D721Med (cell line): Measurements from ENCODE around the gene CCND3.

Source experiments
- DNase-seq: peaks from one replicate; pipeline ENCODE4 v3.0.0; 2011; ENCODE audit warnings: low spot score; ENCODE audit not compliant: insufficient read length
- FAIRE-seq: peaks from 2 replicates; lab custom pipeline; 2011; peaks lifted over from hg19 to GRCh38; lab: Jason Lieb, UNC
- TF ChIP-seq, protein P1 (sequence below): IDR thresholded peaks from 2 replicates; pipeline ENCODE4 v1.5.1; 2012; ENCODE audit warnings: mild to moderate bottlenecking, control low read depth; ENCODE audit not compliant: insufficient read depth; ENCODE audit errors: missing control alignments

CCND3 gene

DNA sequence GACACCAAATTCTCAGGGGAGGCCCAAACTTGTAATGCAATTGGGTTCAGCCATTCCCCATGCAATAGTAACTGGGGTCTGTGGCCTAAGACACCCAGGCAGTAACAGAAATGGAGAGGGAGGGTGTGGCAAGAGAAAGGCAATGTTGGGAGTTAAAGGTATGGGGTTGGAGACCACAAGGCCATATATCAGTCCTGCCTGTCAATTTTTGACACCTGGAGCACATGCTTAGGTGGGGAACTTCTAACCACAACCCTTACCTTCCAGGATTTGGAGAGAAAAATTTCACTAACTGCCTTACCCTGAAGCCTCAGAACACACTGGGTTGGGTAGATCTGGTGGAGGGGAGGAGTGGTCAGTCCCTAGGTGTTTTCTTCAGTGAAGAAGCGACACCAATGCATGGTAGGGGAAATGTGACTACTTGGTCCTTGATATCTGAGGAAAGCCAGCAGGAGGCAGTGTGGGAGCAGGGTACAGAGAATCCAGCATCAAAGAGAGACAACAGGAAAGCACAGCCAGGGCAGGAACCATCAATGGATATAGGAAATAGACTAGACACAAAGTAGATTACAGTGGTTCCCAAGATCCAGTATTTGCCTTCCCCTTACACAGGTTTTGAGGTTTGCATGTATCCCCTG, 39.6 kb downstream of the CCND3 start:
- TF ChIP-seq, protein P1, sequence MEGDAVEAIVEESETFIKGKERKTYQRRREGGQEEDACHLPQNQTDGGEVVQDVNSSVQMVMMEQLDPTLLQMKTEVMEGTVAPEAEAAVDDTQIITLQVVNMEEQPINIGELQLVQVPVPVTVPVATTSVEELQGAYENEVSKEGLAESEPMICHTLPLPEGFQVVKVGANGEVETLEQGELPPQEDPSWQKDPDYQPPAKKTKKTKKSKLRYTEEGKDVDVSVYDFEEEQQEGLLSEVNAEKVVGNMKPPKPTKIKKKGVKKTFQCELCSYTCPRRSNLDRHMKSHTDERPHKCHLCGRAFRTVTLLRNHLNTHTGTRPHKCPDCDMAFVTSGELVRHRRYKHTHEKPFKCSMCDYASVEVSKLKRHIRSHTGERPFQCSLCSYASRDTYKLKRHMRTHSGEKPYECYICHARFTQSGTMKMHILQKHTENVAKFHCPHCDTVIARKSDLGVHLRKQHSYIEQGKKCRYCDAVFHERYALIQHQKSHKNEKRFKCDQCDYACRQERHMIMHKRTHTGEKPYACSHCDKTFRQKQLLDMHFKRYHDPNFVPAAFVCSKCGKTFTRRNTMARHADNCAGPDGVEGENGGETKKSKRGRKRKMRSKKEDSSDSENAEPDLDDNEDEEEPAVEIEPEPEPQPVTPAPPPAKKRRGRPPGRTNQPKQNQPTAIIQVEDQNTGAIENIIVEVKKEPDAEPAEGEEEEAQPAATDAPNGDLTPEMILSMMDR = no peak
- DNase-seq (no peak), FAIRE-seq (no peak)

DNA sequence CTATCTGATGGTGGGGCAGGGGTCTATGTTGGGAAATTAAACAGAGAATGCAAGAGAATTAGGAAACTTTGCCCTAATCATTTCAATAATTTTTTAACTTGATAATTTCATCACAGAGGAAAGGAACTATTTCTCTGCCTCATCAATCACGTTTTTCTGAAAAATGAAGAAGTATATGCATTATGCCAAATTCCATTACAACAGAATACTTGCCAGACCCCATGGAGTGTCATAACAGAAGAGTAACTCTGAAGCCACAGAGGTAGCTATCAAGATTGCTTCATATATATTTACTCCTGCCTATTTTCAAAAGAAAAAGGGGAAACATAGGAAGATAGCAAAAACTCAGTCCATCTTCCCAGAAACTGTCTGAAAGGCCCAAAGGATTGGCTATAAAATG, 40.7 kb downstream of the CCND3 start:
- TF ChIP-seq, protein P1 = no peak
- no peak for DNase-seq
- no peak for FAIRE-seq

DNA sequence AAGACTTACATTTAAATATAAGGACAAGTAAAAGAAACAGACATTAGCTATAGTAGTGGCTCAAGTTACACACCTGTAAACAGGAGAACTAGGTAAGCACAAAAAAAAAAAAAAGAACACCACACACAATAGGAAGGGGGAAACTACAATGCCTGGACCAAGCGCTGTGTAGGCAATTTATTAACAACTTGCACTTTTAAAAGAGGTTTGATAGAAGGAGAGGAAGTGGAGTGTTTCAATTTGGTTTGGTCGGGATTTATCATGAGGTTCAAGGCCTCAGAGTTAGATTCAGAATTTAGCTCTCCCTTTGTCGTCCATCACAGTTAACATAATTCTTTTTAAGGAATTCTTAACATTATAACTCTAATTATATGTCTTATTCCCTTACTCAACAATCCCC, 45.3 kb downstream of the CCND3 start:
- no peak for DNase-seq
- no peak for FAIRE-seq
- TF ChIP-seq, protein P1 = no peak

DNA sequence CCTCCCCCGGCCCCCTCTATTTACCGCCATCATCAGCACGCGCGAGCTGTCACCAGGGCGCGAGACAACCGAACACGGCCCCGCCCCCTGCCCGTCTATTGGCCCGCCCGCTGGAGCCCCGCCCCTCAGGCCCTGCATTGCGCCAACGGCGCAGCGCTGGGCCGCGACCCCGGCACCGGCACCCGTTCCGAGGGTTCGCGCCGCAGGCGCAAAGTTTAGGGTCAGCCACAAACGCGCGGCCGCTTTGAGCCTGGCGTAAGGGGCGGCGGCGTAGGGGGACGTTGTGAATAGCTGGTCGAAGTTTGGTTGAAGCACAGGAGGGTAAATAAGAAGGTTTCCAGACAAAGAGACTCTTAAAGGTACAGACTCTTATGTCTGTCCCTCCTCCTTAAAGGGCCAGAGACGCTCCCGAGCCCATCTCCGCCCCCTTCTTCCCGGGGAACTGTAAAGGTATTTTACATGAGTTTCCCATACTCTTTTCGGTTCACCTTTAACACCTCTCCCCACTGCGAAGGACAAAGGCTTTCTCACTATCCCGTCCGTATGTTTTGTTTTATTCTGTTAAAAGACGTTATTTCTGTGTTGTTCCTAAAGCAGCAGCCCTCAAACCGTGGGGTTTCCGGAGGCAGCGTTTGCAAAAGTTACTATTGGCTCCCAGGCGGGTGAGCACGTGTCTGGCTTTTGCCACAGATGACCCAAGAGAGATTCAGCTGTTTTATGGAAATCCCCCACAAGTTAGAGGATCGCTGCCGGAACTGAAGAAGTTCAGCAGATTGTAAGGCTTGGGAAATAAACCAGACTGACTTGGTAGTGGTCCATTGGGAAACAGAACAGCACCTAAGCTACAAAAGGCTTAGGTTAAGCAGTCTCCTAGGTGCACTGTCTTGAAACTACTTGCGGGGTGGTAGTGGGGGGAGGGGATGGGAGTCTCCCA, 46.0 kb downstream of the CCND3 start, which contains the start of gene USP49:
Gene USP49, minus strand, starts transcription at position 76 of the 934 bp plus-strand sequence. CDS start 88,392 bp downstream, outside the sequence.
- DNase-seq (peak; percentile 52), FAIRE-seq (no peak)
- TF ChIP-seq, protein P1 = no peak

DNA sequence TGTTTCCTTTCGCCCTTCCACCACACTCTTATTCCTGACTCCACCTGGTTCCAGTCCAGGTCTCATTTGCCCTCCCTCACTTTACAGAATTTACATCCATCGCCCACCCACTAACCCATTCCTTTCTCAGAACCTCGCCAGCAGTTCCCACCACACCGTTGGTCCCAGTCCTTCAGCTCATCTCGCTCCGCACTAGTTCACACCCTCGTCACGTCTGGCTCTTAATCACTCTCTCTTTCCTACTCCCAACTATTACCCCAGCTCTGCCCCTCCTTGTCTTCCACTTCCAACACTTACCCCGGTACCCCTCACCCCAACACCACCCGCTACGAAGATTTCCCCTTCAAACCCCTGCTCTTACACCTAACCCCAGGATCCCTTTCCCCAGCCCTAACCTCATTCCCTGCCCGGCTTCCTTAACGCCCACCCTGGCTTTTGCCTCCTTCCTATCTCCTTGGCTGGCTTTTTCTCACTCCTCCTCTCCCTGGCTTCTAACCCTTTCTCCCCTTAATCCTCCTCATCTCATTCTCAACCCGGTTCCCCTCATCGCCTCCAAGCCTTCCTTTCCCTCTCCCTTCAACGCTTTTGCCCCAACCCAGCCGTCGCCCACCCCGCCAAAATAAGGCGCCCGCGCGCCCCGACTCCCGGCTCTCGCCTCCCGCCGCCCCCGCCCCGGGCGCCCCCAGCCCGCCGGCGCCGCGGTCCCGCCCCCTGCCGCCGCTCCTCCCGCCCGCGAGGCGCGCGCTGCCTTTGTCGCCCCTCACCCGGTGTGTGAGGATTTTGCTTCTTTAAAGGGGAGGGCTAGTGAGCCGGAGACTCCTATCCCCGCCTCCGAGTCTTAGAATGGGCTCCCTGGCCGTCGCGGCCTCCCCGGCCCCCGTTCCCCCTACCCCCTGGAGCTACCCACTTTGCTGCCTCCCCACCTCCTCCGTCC, 47.0 kb downstream of the CCND3 start:
- TF ChIP-seq, protein P1 = no peak
- DNase-seq (no peak), FAIRE-seq (no peak)

DNA sequence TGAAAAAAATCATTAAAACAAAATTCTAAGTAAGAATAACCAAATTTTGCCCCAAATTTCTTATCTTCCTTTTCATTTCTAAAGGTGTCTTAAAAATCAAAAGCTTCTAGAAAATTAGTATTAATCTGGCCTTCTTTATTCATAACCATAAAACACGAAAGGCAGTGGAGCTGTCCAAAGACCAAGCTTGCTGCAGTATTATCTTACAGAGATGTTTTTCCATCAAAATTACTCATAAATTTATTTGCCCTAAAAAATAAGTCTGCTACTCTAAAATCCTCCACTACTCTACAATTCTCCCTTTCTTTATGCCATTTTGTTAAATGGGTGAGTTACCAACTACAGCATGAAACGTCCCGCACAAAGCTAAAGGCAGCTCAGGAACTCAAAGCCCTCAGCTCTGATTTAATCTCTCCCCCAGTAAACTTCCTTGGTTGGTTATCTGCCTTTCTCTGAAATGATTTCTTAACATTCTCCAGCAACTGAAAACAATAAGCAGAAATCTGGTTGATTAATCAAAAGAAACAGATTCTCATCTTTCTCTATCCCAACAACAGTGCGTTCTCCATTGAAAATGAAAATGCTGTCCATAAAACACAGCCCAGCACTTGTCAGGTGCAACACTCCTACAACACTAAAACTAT, 48.6 kb downstream of the CCND3 start:
- FAIRE-seq = no peak
- TF ChIP-seq, protein P1 = no peak

More for the DNA sequence above, 48.6 kb downstream of the CCND3 start:
- DNase-seq = no peak
